Stimulated activated CD8-positive, alpha-beta memory T cell treated with anti-CD3 and anti-CD28 coated beads, Interleukin-15, amount 100 ng/mL, for 48 hours (primary cell): ENCODE data around the gene PDZD7.
"Not testable (repeated sequence)": the region's sequence is repeated elsewhere in the genome, so short reads cannot be mapped to it uniquely, and the experiment has no call there.

Source experiments
- DNase-seq, 2 donors: peaks; one replicate each; pipeline ENCODE4 v3.0.0-alpha.2; 2020; ENCODE audit warnings: low read depth in 2 of 2

The PDZD7 gene

DNA sequence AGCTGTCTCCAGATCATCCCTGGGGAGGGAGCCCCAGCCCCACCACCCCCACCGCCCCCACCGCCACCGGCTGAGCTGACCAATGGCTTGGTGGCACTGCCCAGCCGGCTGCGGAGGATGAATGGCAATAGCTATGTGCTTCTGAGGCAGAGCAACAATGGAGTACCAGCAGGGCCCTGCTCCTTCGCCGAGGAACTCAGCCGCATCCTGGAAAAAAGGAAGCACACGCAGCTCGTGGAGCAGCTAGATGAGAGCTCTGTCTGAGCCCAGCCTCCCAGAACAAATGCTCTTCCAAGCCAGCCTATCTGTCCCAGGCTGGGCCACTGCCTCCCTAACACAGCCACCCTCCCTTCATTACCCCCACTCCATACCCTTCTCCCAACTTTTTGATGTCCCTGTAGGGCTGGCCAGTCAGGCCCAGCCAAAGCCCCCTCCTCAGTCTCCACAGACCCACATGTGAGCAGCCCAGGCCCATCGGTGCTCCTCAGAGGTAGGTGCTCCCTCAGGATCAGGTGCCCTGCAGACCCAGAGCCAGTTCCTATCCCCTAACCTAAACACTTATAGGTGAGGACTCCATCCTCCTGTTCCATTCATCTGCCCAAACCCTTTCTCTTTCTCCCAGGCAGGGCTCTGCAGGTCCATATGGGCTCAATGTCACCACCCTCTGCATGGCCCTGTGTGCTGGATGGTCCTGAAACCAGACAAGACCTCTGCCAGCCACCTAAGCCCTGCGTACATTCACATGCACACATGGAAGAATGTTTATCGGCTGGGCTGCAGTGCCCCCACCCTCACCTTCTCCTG is 46.9 kb downstream of the PDZD7 start:
- DNase-seq, result no peak

DNA sequence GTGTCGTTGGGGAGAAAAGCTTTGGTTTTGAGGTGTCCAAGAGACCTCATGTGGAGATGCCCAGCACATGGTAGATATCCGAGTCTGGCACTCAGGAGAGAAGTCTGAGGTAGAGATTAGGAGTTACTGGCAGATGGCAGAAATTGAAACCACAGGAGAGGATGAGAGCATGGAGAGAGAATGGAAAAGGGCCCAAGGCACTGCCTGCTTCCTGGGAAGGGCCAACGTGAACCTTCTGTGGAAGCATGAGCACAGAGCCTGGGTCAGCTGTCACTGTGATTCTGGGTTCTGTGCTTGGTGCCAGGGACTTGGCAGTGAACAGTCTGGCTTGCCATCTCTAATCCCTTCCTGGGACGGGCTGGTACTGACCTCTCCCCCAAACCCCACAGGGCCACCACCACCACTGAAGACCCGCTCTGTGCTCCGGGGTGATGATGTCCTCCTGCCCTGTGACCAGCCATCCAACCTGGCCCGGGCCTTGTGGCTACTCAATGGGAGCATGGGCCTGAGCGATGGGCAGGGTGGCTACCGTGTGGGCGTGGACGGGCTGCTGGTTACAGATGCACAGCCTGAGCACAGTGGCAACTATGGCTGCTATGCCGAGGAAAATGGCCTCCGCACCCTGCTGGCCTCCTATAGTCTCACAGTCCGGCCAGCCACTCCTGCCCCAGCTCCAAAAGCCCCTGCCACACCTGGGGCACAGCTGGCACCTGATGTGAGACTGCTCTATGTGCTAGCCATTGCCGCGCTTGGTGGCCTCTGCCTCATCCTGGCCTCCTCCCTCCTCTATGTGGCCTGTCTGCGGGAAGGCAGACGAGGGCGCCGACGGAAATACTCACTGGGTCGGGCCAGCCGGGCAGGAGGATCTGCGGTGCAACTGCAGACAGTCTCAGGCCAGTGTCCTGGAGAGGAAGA is 47.8 kb downstream of the PDZD7 start:
- no peak for DNase-seq

DNA sequence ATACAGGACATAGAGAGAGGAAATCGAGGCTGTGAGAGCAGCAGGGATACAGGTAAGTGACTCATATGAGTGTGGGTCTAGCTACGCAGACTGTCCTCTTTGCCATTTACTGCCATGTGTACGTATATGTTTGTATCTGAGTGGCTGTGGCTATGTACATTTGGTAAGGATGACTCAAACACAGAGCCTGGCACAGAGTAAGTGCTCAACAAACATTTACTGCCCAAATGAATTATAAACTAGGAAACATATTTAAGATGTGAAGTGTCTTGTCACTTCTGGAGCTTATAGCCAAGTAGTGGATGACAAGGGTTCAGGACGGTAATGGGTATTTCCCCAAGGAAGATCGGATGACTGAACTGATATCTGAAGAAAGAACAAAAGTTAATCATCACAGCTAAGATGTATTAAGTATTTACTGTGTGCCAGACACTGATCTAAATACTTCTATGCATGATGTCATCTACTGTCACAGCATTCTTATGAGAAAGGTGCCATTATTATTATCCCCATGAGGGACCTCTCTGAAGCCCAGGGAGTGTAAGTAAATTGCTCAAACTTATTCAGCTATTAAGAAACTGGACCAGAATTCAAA is 49.7 kb downstream of the PDZD7 start:
- DNase-seq, result no peak

DNA sequence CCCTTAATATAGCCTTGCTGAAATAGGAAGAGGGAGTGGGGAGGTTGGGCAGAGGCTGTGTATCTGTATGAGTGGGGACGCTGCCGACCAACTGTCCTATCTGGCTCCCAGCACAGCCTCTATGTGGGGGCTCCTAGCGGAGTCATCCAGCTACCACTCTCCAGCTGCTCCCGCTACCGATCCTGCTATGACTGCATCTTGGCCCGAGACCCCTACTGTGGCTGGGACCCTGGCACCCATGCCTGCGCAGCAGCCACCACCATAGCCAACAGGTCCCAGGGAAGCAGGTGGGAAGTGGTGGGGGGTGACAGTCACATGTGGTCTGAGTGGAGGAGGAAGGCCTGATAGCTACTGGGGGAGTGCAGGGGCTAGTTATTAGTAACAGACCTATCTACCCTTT is 50.2 kb downstream of the PDZD7 start:
- DNase-seq, result no peak

DNA sequence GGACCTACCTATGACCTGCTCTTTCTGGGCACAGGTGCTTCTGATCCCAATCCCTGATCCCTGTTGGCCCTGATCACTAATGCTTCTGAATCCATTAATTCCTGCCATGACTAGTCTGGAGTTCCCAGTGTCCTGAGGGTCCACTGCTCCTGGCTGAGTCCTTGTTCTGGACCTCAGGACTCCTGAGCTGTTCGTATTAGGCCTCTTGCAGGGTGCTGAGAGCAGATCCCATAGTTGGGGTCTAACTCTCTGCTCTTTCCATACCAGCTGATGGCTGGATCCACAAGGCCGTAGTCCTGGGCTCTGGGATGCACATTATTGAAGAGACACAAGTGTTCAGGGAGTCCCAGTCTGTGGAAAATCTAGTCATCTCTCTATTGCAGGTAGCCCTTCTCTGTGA is 50.6 kb downstream of the PDZD7 start:
- DNase-seq, result no peak

DNA sequence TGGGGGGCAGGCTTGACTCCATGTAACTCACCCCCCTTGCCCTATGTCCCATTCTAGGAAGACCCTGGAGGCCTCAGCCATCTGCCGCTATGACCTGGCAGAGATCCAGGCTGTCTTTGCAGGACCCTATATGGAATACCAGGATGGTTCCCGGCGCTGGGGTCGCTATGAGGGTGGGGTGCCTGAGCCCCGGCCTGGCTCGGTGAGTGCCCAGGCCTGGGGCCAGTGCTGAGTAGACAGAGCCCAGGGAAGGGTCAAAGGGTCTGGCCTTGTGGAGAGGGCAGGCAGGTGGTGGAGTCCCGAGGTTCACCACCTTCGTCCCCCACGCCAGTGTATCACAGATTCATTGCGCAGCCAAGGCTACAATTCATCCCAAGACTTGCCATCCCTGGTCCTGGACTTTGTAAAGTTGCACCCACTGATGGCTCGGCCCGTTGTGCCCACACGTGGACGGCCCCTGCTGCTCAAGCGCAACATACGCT is 51.1 kb downstream of the PDZD7 start:
- no peak for DNase-seq

DNA sequence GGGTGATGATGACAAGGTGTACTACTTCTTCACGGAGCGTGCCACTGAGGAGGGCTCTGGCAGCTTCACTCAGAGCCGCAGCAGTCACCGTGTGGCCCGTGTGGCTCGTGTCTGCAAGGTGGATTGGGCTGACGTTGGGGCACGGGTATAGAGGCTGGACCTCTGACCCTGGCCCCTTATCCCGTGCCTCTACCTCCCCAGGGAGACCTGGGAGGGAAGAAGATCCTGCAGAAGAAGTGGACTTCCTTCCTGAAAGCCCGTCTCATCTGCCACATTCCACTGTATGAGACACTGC is 52.1 kb downstream of the PDZD7 start:
- DNase-seq, result no peak

DNA sequence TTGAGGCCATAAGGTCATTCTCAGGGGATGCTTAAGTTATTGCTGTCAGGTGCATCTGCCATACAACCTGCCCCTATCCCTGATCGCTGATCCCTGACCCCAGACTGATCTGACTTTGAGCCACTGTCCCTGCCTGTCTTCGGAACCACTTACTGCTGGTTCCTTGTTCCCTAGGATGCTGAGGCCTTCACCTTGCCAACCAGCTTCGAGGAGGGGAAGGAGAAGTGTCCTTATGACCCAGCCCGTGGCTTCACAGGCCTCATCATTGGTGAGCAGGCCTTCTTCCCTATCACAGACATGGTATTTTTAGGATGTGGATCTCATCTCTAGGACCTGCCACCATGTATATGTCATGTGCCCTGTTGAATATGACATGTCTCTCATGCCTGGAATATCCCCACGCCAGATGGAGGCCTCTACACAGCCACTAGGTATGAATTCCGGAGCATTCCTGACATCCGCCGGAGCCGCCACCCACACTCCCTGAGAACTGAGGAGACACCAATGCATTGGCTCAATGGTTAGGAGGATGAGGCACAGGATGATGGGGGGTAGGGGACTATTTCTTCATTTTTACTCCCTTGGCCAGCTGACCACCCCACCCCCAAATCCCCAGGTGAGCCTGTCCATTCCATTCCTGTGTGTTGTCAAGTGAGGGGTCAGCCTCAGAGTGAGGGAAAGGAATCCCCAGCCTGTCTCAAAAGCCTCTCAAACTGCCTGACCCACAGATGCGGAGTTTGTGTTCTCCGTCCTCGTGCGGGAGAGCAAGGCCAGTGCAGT is 52.6 kb downstream of the PDZD7 start:
- no peak for DNase-seq

DNA sequence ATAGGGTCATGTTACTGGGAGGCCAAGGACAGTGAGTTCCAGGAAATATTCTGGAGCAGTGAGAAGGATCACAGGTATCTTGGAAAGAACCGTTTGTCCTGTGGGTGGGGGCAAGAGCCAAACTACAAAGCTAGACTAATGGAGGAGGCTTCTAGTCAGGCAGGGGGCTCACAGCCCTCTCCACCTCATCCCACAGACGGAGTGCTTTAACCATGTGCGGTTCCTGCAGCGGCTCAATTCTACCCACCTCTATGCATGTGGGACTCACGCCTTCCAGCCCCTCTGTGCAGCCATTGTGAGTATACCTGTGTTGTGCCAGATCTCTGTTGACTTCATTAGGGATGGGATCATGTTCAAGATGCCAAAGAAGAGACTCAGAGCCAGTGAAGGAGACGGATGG is 53.5 kb downstream of the PDZD7 start:
- no peak for DNase-seq

DNA sequence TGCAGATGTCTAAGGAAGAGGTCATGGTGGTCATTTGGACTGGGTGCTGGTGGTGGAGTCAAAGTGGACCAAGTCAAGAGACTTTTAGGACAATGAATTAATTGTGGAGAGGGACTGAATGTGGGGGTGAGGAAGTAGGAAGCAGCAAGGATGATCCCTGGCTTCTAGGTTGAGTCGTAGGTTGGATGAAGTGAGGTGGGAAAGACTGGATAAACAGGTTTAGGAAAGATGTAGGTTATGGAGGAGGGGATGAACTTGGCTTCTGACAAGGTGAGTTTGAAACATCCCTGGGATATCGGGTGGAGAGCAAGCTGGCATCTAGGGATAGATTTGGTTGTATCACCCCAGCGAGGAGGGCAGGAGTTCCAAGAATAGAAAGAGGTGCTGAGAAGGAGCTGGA is 54.0 kb downstream of the PDZD7 start:
- no peak for DNase-seq

DNA sequence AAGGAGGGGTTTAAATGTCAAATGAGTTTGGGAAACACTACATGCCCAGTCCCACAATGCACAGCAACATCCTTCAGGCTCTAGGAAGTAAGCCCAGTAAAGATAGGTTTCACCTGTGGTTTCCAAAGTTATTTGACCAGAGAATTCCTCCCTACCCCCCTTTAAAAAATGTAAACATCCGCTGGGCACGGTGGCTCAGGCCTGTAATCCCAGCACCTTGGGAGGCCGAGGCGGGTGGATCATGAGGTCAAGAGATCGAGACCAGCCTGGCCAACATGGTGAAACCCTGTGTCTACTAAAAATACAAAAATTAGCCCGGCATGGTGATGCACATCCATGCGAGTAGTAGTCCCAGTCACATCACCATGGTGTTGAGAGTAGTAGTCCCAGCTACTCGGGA is 55.5 kb downstream of the PDZD7 start:
- DNase-seq, result not testable (repeated sequence)

DNA sequence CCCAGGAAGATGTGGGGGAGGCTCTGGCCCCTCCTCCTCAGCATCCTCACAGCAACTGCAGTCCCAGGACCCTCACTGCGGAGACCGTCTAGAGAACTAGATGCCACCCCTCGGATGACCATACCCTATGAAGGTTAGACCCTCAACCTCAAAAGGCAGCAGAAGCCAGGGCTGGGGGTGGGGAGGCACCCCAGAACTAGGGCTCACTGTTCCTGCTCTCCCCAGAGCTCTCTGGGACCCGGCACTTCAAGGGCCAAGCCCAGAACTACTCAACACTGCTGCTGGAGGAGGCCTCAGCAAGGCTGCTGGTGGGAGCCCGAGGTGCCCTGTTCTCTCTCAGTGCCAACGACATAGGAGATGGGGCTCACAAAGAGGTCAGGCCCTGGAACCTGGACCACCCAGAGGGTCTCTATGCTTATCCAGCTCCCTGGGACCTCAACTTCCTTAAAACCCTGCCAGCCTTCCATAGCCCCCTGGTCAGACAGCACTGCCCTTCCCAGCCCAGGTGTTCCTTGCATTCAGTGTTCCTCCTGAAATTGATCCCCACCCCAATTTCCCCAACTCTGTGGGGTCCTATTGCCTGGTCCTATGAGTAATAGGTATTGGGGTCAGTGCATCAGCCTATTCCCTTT is 57.9 kb downstream of the PDZD7 start:
- no peak for DNase-seq

DNA sequence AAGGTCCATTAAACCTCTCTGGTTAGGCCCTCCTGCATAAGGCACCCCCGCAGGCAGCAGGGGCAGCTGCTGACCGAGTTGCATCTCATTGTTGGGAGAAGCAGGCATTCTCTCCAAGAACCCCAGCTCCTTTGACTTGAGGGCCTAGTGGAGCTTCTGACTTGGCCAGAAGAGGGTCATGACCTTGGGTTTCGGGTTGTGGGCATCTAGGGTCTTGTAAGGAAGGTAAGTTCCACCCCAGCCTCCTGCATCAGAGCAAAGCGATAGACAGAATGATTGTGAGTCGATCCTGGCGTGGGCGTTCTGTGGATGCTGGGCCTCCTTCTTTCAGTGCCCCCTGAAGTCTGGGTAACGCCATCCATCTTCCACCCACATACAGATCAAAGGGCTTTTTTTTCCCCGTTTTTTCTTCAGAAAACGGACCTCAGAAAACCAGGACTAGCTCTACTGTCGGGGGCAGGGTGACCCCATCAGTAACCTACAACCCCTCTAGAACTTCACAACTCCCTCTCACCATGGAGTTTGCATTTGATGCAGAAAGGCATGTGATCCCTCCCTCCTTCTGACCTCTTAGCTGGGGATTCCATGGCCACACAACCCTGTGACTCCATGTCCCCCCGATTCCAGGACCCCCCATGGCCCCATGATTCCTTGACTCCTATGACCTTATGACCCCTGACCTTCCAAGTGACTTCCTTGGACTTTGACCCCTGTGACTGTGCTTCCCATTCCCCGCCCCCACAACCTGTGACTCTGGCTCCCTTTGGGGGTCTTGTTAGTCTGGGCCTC is 58.6 kb downstream of the PDZD7 start:
- no peak for DNase-seq

DNA sequence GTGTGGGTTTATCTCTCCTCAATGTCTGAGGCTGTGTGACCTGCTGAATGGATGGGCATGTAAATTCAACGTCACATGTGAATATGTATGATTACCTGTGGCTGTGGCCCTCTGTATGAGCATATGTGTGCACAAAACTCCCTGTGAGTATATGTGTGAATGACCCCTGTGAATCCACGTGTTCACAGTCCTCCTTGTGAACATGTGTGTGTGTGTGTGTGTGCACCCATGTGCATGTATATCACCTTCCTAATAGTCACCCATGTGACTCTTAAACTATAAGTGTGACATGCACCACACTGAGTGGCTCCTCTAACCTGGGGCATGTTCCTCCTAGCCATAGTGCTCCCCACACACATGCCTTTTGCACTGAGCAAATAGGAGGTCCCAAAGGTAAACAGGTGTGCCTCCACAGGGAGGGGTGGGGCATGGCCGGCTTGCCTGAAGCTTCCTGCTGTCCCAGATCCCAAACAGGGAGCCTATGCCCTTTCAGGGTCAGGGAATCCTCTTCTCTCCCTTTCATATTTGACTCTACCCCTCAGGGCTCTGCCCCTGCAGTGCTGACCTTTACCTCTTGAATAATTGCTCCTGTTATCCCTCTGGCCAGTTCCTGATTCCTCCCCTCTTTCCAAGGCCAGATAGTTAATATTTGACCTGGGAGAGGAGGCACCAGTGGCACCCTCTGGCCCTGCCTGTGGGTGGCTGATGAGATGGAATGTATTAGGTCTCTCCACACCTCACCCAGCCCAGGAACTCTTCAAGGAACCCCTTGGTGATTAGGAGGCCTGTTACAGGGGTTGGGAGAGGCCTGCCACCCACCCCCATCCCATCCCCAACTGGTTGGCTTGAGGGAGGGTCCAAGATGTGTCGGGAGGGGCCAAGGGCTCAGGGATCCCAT is 59.8 kb downstream of the PDZD7 start:
- no peak for DNase-seq

DNA sequence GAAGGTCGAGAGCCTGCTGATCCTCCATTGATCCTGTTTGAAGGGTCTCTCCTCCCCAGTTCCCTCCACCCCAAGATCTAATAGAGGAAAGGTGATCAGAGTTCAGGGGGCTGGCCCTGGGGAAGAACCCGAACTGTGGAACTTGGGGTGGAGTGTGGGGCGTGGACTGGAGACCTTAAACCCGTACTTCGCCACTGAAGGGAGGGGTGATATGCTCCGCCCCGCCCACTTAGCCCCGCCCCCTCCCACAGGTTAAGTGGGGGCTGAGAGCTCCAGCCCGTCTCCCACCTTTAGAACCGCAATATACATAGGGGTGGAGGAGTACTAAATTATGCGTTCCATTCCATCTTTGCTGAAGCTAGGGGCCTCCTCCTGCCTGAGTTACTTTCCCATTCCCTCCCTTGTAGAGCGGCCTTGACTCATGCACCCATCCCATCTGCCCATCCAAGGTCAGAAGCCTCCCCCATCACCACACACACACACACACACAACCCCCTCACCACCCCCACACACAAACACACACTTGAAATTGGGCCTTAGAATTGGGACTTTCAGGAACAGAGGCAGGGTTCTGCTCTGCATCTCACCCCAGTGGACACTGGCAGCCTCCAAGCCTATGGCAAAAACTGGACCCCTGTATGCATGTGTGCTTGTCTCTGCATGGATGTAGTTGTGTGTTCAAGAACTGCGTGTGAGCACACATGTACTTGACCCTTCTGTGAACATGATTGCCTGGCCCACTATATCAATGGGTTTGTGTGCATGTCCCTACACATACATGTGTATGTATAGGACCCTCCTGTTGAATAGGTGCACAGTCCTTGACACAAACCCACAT is 60.6 kb downstream of the PDZD7 start:
- no peak for DNase-seq

DNA sequence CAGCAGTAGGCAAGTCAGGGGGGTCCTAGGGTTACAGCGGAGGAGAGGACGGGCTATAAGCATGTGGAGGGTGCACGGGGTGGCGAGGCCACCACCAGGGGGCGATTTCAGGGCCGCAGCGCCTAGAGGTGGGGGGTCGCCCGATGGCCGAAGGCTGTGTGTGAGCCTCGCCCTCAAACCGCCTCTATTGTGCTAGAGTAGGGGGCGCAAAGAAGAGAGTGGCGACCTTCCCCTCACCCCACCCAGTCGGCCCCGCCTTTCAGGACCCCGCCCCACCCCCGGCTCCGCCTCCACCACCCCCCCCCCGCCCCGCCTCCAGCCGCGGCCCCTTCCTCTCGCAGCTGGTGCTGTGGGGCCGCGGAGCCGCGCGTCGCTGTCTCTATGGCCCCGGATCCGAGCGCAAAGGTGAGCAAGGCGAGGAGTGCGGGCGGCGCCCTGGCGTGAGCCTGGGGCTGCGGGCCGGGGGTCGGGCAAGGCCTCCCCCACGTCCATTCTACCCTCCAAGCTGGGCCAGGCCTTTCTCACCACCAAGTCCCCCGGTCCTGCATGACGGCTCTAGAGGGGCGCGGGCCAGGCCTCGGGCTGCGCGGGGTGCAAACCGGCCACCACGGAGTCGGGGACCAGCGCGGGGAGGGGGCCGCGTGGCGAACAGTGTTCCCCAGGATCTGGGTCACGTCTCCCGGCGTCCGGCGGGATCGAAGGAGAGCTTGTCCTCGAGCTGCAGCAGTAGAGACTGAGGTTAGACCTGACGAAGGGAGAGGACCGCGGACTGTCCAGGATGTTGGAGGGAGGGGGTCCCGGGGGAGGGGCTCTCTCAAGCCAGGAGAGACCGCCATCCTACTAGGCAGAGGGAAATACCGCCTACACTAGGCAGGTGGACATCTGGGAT is 61.5 kb downstream of the PDZD7 start, which contains the start of gene SEMA4G:
Gene SEMA4G, plus strand, starts transcription at position 318 of the 889 bp plus-strand sequence. CDS start 3,409 bp downstream, outside the sequence.
- DNase-seq, result peak in 1 of 2 donors; percentile 29

DNA sequence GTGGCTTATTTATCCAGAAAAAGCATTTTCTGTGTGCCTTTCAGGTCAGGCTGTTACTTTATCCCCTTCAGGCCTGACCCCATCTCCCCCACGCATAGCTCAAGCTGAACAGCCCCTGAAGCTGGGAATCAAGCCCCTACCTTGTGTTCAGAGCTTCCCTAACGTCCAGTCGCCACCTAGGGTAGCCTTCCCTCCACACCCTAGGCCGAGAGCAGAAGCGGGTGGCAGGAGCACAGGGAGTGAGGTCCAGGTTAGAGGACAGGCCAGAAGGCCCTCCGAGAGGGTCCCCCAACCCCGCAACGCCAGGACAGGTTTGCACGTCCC is 62.1 kb downstream of the PDZD7 start:
- no peak for DNase-seq
